H1 (cell line): Measurements from ENCODE around the gene FXYD7. TPM values are rescaled to one million over a fixed set of nuclear protein-coding genes. Genes with fewer than 3 reads are reported as not detected.
"Not testable (repeated sequence)": the region's sequence is repeated elsewhere in the genome, so short reads cannot be mapped to it uniquely, and the experiment has no call there.

Experiments used
- CTCF ChIA-PET: fragments of 300-600 bp; sonication (Branson Sonifier 250); formaldehyde crosslinking; loops from one replicate; lab custom pipeline; 2021; ENCODE audit not compliant: partially characterized antibody; lab: Charles Lee
- POLR2A ChIA-PET: fragments of 300-600 bp; sonication (Branson Sonifier 250); formaldehyde crosslinking; loops from one replicate; lab custom pipeline; 2021; ENCODE audit warnings: inconsistent platforms; ENCODE audit not compliant: partially characterized antibody; lab: Charles Lee
- DNase-seq, 2 experiments: peaks; one replicate each; pipeline versions ENCODE4 v3.0.0 to v3.0.0-alpha.2; 2010 to 2022; ENCODE audit warnings: low spot score in 2 of 2, low read depth in 1 of 2, mixed read lengths in 1 of 2
- FAIRE-seq: peaks from 2 replicates; lab custom pipeline; 2011; peaks lifted over from hg19 to GRCh38; lab: Jason Lieb, UNC
- H2AFZ ChIP-seq: 2 replicates; pipeline ENCODE4 v1.8.1; 2012; ENCODE audit warnings: low read length, inconsistent platforms
- H2AK5ac ChIP-seq: 2 replicates; pipeline ENCODE4 v1.6.1; 2013; ENCODE audit warnings: low read depth, low read length
- H2BK120ac ChIP-seq: replicated peaks from 2 replicates; pipeline ENCODE3; 2013; ENCODE audit warnings: low read depth, low read length, inconsistent platforms
- H2BK12ac ChIP-seq: 2 replicates; pipeline ENCODE4 v1.6.1; 2013; ENCODE audit warnings: low read depth, low read length
- H2BK15ac ChIP-seq: 2 replicates; pipeline ENCODE4 v1.6.1; 2013; ENCODE audit warnings: low read length
- H2BK20ac ChIP-seq: 2 replicates; pipeline ENCODE4 v1.6.1; 2013; ENCODE audit warnings: low read length
- H2BK5ac ChIP-seq: 2 replicates; pipeline ENCODE4 v1.6.1; 2013; ENCODE audit warnings: low read depth, low read length
- H3K14ac ChIP-seq: 2 replicates; pipeline ENCODE4 v1.6.1; 2013; ENCODE audit warnings: inconsistent platforms; ENCODE audit not compliant: insufficient read length
- H3K18ac ChIP-seq: 2 replicates; pipeline ENCODE4 v1.6.1; 2013; ENCODE audit warnings: low read length; ENCODE audit errors: extremely low read depth
- H3K23ac ChIP-seq: 2 replicates; pipeline ENCODE4 v1.6.1; 2013; ENCODE audit warnings: inconsistent platforms; ENCODE audit not compliant: insufficient read length
- H3K23me2 ChIP-seq: 2 replicates; pipeline ENCODE4 v1.6.1; 2013; ENCODE audit warnings: low read depth, low read length
- H3K27ac ChIP-seq: 2 replicates; pipeline ENCODE4 v1.6.1; 2011; ENCODE audit warnings: low read depth, low read length, inconsistent platforms
- H3K27me3 ChIP-seq, 4 experiments: replicated peaks in 1 of 4; 1 replicate in 1 of 4; 2 replicates in 3 of 4; pipeline versions ENCODE4 v1.6.1 to v1.8.1; 2011 to 2013; ENCODE audit warnings: low read length in 3 of 4, mild to moderate bottlenecking in 3 of 4, inconsistent platforms in 2 of 4, mixed read lengths in 2 of 4, moderate library complexity in 1 of 4; ENCODE audit not compliant: control insufficient read depth in 3 of 4, insufficient read depth in 3 of 4; ENCODE audit errors: extremely low read depth in 1 of 4
- H3K36me3 ChIP-seq, 4 experiments: 2 replicates each; pipeline versions ENCODE4 v1.6.1 to v1.8.1; 2011 to 2013; ENCODE audit warnings: mild to moderate bottlenecking in 4 of 4, low read length in 3 of 4, moderate library complexity in 2 of 4, control low read depth in 1 of 4, inconsistent platforms in 1 of 4; ENCODE audit not compliant: insufficient read depth in 4 of 4, control insufficient read depth in 2 of 4
- H3K4ac ChIP-seq: replicated peaks from 2 replicates; pipeline ENCODE3; 2013; ENCODE audit warnings: low read length, low read depth, mixed read lengths, inconsistent platforms; ENCODE audit not compliant: insufficient read length
- H3K4me1 ChIP-seq, 4 experiments: replicated peaks in 1 of 4; 1 replicate in 1 of 4; 2 replicates in 3 of 4; pipeline versions ENCODE4 v1.6.1 to v1.8.1; 2011 to 2013; ENCODE audit warnings: low read length in 3 of 4, inconsistent platforms in 2 of 4, mixed read lengths in 1 of 4; ENCODE audit not compliant: insufficient read depth in 4 of 4, control insufficient read depth in 3 of 4
- H3K4me2 ChIP-seq, 2 experiments: 2 replicates each; pipeline versions ENCODE4 v1.6.1 to v1.8.1; 2011 to 2013; ENCODE audit warnings: low read depth in 2 of 2, low read length in 2 of 2, control low read depth in 1 of 2, inconsistent platforms in 1 of 2, mild to moderate bottlenecking in 1 of 2; ENCODE audit not compliant: insufficient read depth in 1 of 2
- H3K4me3 ChIP-seq, 4 experiments: fragments of 200-600, 300-600 bp in 1 of 4; sonication (generic), shearing (Covaris generic), sonication (Bioruptor Twin) in 1 of 4; 2 replicates each; pipeline versions ENCODE4 v1.5.1 to v1.8.1; 2011 to 2016; ENCODE audit warnings: low read length in 4 of 4, low read depth in 3 of 4, control low read depth in 2 of 4, inconsistent platforms in 2 of 4, mild to moderate bottlenecking in 2 of 4, mixed read lengths in 1 of 4, moderate library complexity in 1 of 4; ENCODE audit not compliant: insufficient read depth in 2 of 4; ENCODE audit errors: extremely low read depth in 1 of 4
- H3K56ac ChIP-seq: replicated peaks from 2 replicates; pipeline ENCODE3; 2013; ENCODE audit warnings: low read depth, mild to moderate bottlenecking, mixed read lengths, low read length, inconsistent platforms; ENCODE audit not compliant: insufficient read length
- H3K79me1 ChIP-seq: 2 replicates; pipeline ENCODE4 v1.6.1; 2013; ENCODE audit warnings: low read depth, low read length, control low read depth
- H3K79me2 ChIP-seq, 2 experiments: 2 replicates each; pipeline versions ENCODE4 v1.6.1 to v1.8.1; 2012 to 2013; ENCODE audit warnings: low read length in 2 of 2, mild to moderate bottlenecking in 2 of 2, inconsistent platforms in 1 of 2; ENCODE audit not compliant: insufficient read depth in 2 of 2, control insufficient read depth in 1 of 2
- H3K9ac ChIP-seq, 4 experiments: replicated peaks in 1 of 4; 1 replicate in 1 of 4; 2 replicates in 3 of 4; pipeline versions ENCODE4 v1.6.1 to v1.8.1; 2011 to 2013; ENCODE audit warnings: low read depth in 3 of 4, low read length in 3 of 4, control low read depth in 2 of 4, mild to moderate bottlenecking in 2 of 4, moderate library complexity in 2 of 4, inconsistent platforms in 1 of 4; ENCODE audit errors: extremely low read depth in 1 of 4
- H3K9me3 ChIP-seq, 2 experiments: 2 replicates each; pipeline versions ENCODE4 v1.6.1 to v1.8.1; 2012 to 2013; ENCODE audit warnings: mild to moderate bottlenecking in 2 of 2, moderate library complexity in 2 of 2, control low read depth in 1 of 2, inconsistent platforms in 1 of 2, low read depth in 1 of 2, low read length in 1 of 2, mixed read lengths in 1 of 2; ENCODE audit not compliant: insufficient read depth in 2 of 2
- H4K20me1 ChIP-seq, 2 experiments: replicated peaks in 1 of 2; 2 replicates each; pipeline versions ENCODE3 to v1.8.1; 2011 to 2013; ENCODE audit warnings: inconsistent platforms in 2 of 2, low read length in 2 of 2, mild to moderate bottlenecking in 1 of 2; ENCODE audit not compliant: insufficient read depth in 2 of 2, control insufficient read depth in 1 of 2
- H4K5ac ChIP-seq: 2 replicates; pipeline ENCODE4 v1.6.1; 2013; ENCODE audit warnings: low read length, low read depth, mixed read lengths, inconsistent platforms; ENCODE audit not compliant: insufficient read length
- H4K8ac ChIP-seq: 2 replicates; pipeline ENCODE4 v1.8.0; 2013; ENCODE audit warnings: mild to moderate bottlenecking, moderate library complexity, low read length, inconsistent platforms; ENCODE audit not compliant: insufficient read depth; ENCODE audit errors: extremely low read depth
- H4K91ac ChIP-seq: replicated peaks from 2 replicates; pipeline ENCODE3; 2013; ENCODE audit warnings: low read length, mixed read lengths, inconsistent platforms; ENCODE audit not compliant: insufficient read length
- WGBS, 2 experiments: shearing (Covaris generic) in 1 of 2; methylation state at CpG; one replicate each; pipeline versions ENCODE4 v1.1.6 to v1.1.7; 2013 to 2015; ENCODE audit warnings: low lambda C conversion rate in 2 of 2, mixed read lengths in 2 of 2, inconsistent platforms in 1 of 2, low coverage in 1 of 2, missing lambda C conversion rate in 1 of 2; ENCODE audit not compliant: insufficient replicate concordance in 2 of 2, insufficient coverage in 1 of 2, insufficient read length in 1 of 2; ENCODE audit errors: extremely low coverage in 1 of 2, missing lambda C conversion rate in 1 of 2; 5-methylcytosine and 5-hydroxymethylcytosine counted together
- polyA plus RNA-seq, 7 experiments: library from polyadenylated mRNA; depleted of rRNA in 3 of 7; stranded (reverse) in 5 of 7; unstranded in 2 of 7; fragments of >200 nt in 5 of 7; fragments of 200-250 nt in 2 of 7; gene quantifications; 1 replicate in 5 of 7; 2 replicates in 1 of 7; 4 replicates in 1 of 7; pipeline versions ENCODE4 v1.2.1 to v1.2.3, GENCODE V29; 2011 to 2013; ENCODE audit warnings: missing spikeins in 2 of 7, mixed read lengths in 2 of 7
- total RNA-seq: library from RNA; stranded (reverse); fragmentation: NEBNext Ultra II Directional; extraction: Animal tissue kit (Norgen Biotek cat#: 25700); gene quantifications from 2 replicates; pipeline ENCODE4 v1.2.1, GENCODE V29; 2021

The FXYD7 gene
- total and polyA plus RNA-seq, 2 of the 8 experiments (the other 6 are each of a cell fraction or from before 2014, with no cell fraction given): 12.1 to 14.3 TPM

DNA sequence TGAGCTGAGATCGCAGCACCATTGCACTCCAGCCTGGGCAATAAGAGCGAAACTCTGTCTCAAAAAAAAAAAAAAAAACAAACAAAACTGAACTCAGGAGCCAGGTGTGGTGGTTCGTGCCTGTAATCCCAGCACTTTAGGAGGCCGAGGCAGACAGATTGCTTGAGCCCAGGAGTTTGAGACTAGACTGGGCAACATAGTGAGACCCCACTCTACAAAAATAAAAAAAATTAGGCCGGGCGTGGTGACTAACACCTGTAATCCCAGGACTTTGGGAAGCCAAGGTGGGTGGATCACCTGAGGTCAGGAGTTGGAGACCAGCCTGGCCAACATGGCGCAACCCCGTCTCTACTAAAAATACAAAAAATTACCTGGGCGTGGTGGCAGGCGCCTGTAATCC lies 41.1 kb upstream of the FXYD7 start:
- H3K79me1 ChIP-seq, H2AK5ac ChIP-seq, H4K91ac ChIP-seq, H3K27me3 ChIP-seq, H3K27ac ChIP-seq, H3K18ac ChIP-seq, H4K8ac ChIP-seq, H2BK12ac ChIP-seq, H3K4me1 ChIP-seq, H3K4ac ChIP-seq, H4K20me1 ChIP-seq, H3K23ac ChIP-seq, H4K5ac ChIP-seq, FAIRE-seq, H2BK20ac ChIP-seq, H3K36me3 ChIP-seq, H3K4me2 ChIP-seq, H3K9ac ChIP-seq, H3K79me2 ChIP-seq, H3K56ac ChIP-seq, H3K9me3 ChIP-seq, H3K23me2 ChIP-seq, H2BK15ac ChIP-seq, H2BK120ac ChIP-seq, DNase-seq, H2BK5ac ChIP-seq, H3K14ac ChIP-seq, H3K4me3 ChIP-seq, POLR2A ChIA-PET, H2AFZ ChIP-seq: not testable (repeated sequence)
- WGBS, 2 experiments: 95% methylated on average over 10 of the region's 10 CpGs; no CpG with 5 or more reads in 1 of the 2 experiments
- CTCF ChIA-PET: interaction anchor here (0.6 kb wide), 1 partner anchor 433 kb away, joined by 3 read pairs; no protein-coding TSS in a partner anchor

- ChIA-PET POLR2A (interaction anchor here (1.0 kb wide), 1 partner anchor 45 kb away, joined by 3 read pairs; no protein-coding TSS in a partner anchor), CTCF (interaction anchor here (0.7 to 1.6 kb wide), 3 partner anchors 11 to 174 kb away, joined by 4 to 5 read pairs (median 4); no protein-coding TSS in a partner anchor)
- not testable (repeated sequence) for H4K5ac ChIP-seq, H3K18ac ChIP-seq, H2BK120ac ChIP-seq, FAIRE-seq, H2AK5ac ChIP-seq, H2BK15ac ChIP-seq, H3K9ac ChIP-seq, H4K8ac ChIP-seq, H4K20me1 ChIP-seq, H2AFZ ChIP-seq, H3K79me2 ChIP-seq, H3K79me1 ChIP-seq, H2BK20ac ChIP-seq, H3K4me1 ChIP-seq, H3K9me3 ChIP-seq, H3K27ac ChIP-seq, H4K91ac ChIP-seq, H3K36me3 ChIP-seq, H2BK5ac ChIP-seq, H3K4me3 ChIP-seq, H3K27me3 ChIP-seq, H3K23me2 ChIP-seq, H2BK12ac ChIP-seq, H3K56ac ChIP-seq, H3K4me2 ChIP-seq, H3K4ac ChIP-seq, DNase-seq, H3K14ac ChIP-seq, H3K23ac ChIP-seq
- WGBS, 2 experiments: 83% methylated on average over 10 of the region's 10 CpGs; no CpG with 5 or more reads in 1 of the 2 experiments
Observed at GRCh38 chr19:35103614-35104013, 39.4 kb upstream of the FXYD7 start.
